HL-60 (cell line): ENCODE data around the gene VPS18.

Source experiments
- DNase-seq, 2 experiments: peaks; one replicate each; pipeline ENCODE4 v3.0.0-alpha.2; 2010 to 2020; ENCODE audit warnings: low read depth in 1 of 2, low spot score in 1 of 2
- H3K27ac ChIP-seq: fragments of 250-450 bp; sonication (Bioruptor Pico); replicated peaks from 2 replicates; pipeline ENCODE4 v1.5.1; 2020; ENCODE audit warnings: mild to moderate bottlenecking, moderate library complexity
- H3K27me3 ChIP-seq: fragments of 250-450 bp; sonication (Bioruptor Pico); 2 replicates; pipeline ENCODE4 v1.5.1; 2021; ENCODE audit warnings: mild to moderate bottlenecking, moderate library complexity; ENCODE audit not compliant: insufficient read depth, poor library complexity, severe bottlenecking
- H3K4me3 ChIP-seq: replicated peaks from 2 replicates; pipeline ENCODE4 v1.5.1; 2011; ENCODE audit warnings: mild to moderate bottlenecking, control low read depth, low read length; ENCODE audit not compliant: insufficient read depth
- CTCF ChIP-seq: IDR thresholded peaks from one replicate; pipeline ENCODE4 v1.5.1; 2011; ENCODE audit warnings: low read length, control low read depth, inconsistent platforms; ENCODE audit not compliant: insufficient read depth
- GABPA ChIP-seq: IDR thresholded peaks from 2 replicates; pipeline ENCODE4 v1.6.1; 2012; ENCODE audit warnings: low read depth
- POLR2AphosphoS5 ChIP-seq: IDR thresholded peaks from 2 replicates; pipeline ENCODE4 v1.6.1; 2012; ENCODE audit warnings: low read depth
- SPI1 ChIP-seq: IDR thresholded peaks from 2 replicates; pipeline ENCODE4 v1.6.1; 2012; ENCODE audit warnings: low read depth, mild to moderate bottlenecking, borderline replicate concordance
- TF ChIP-seq, protein P1 (sequence below): IDR thresholded peaks from 2 replicates; pipeline ENCODE4 v1.6.1; 2012; ENCODE audit warnings: low read depth; ENCODE audit not compliant: insufficient replicate concordance

The VPS18 gene

DNA sequence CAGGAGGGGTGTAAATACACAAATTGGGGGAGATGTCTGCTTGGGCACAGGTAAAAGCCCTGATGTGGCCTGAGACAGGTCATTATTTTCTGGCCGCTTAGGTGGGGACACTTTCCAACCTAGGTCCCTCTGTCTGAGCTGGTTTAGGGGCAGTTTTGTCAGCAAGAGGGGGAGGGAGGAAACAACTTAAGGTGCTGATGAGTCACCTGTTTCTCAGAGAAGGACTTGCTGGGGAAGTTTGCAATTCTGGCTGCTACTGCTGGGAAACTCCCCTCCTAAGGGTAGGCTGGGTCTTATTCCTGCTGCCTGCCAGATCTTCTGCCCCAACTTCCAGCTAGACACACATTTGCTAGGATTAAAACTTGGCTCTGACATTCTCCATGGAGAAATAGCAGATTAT lies 15.5 kb upstream of the VPS18 start:
- TF ChIP-seq, protein P1, sequence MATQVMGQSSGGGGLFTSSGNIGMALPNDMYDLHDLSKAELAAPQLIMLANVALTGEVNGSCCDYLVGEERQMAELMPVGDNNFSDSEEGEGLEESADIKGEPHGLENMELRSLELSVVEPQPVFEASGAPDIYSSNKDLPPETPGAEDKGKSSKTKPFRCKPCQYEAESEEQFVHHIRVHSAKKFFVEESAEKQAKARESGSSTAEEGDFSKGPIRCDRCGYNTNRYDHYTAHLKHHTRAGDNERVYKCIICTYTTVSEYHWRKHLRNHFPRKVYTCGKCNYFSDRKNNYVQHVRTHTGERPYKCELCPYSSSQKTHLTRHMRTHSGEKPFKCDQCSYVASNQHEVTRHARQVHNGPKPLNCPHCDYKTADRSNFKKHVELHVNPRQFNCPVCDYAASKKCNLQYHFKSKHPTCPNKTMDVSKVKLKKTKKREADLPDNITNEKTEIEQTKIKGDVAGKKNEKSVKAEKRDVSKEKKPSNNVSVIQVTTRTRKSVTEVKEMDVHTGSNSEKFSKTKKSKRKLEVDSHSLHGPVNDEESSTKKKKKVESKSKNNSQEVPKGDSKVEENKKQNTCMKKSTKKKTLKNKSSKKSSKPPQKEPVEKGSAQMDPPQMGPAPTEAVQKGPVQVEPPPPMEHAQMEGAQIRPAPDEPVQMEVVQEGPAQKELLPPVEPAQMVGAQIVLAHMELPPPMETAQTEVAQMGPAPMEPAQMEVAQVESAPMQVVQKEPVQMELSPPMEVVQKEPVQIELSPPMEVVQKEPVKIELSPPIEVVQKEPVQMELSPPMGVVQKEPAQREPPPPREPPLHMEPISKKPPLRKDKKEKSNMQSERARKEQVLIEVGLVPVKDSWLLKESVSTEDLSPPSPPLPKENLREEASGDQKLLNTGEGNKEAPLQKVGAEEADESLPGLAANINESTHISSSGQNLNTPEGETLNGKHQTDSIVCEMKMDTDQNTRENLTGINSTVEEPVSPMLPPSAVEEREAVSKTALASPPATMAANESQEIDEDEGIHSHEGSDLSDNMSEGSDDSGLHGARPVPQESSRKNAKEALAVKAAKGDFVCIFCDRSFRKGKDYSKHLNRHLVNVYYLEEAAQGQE = no peak
- no peak for TF ChIP-seq CTCF
- TF ChIP-seq SPI1 = no peak
- no peak for TF ChIP-seq GABPA
- no peak for TF ChIP-seq POLR2AphosphoS5
- no peaks in the 10 kb centered on the region for H3K27me3 ChIP-seq
- no peak overlapping the region for H3K4me3 ChIP-seq
- DNase-seq = no peak
- H3K27ac ChIP-seq = no peak overlapping the region

DNA sequence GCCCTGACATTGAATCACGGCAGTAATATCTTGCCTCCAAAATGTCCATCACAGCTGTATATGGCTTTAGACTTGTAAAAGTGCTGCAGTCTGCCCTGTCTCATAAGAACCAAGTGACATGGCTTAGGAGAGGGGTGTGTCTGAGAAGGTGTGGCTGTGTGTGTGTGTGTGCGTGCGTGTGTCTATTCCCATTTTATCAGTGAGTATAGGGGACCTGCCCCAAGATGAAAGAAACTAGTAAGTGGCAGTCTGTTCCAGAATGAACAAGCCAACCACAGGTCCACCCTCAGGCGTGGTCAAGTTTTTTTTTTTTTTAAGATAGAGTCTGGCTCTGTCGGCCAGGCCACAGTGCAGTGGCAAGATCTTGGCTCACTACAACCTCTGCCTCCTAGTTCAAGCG lies 14.6 kb upstream of the VPS18 start:
- no peak overlapping the region for H3K27ac ChIP-seq
- no peaks in the 10 kb centered on the region for H3K27me3 ChIP-seq
- TF ChIP-seq GABPA (no peak), SPI1 (no peak), POLR2AphosphoS5 (no peak), CTCF (no peak)
- TF ChIP-seq, protein P1 = no peak
- no peak for DNase-seq
- H3K4me3 ChIP-seq = no peak overlapping the region

DNA sequence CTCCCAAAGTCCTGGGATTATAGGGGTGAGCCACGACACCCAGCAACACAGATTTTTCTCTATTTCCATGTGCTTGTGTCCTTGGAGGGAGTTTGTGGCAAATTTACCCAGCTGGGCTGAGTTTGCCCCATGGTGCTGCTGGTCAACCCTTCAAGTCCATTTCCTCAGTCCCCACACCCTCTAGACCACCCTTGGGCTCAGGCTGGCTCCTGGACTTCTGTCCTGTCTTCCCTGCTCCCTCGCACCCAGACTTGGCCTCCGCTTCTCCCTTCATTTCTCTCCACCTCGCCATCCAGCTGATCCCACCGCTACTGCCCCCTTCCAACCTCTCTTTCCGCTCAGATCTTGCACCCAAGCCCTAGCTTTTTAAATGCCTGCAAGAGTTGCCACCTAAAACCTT lies 12.9 kb upstream of the VPS18 start:
- DNase-seq = no peak
- no peak overlapping the region for H3K4me3 ChIP-seq
- no peaks in the 10 kb centered on the region for H3K27me3 ChIP-seq
- no peak for TF ChIP-seq CTCF
- no peak for TF ChIP-seq SPI1
- TF ChIP-seq GABPA = no peak
- no peak for TF ChIP-seq POLR2AphosphoS5
- TF ChIP-seq, protein P1 = no peak
- H3K27ac ChIP-seq = no peak overlapping the region
